HepG2 (cell line): Measurements from ENCODE around the gene MFAP3L. TPM values are rescaled to one million over a fixed set of nuclear protein-coding genes. Genes with fewer than 3 reads are reported as not detected.

Source experiments
- ARHGAP35 ChIP-seq: sonication (generic); formaldehyde crosslinking; IDR thresholded peaks from 2 replicates; pipeline ENCODE4 v1.9.0; 2022; ENCODE audit warnings: mild to moderate bottlenecking, inconsistent platforms, moderate library complexity, missing genetic modification reagents, borderline replicate concordance
- GTF2F1 ChIP-seq: fragments of 150-350 bp; IDR thresholded peaks from 2 replicates; pipeline ENCODE4 v1.6.1; 2014; ENCODE audit warnings: low read length
- HNRNPLL ChIP-seq: fragments of 200-400 bp; formaldehyde crosslinking; IDR thresholded peaks from 2 replicates; pipeline ENCODE4 v1.6.1; 2017; ENCODE audit warnings: mild to moderate bottlenecking, low read depth, low read length; ENCODE audit not compliant: poor library complexity, severe bottlenecking
- KDM5A ChIP-seq: fragments of 200-600 bp; sonication (generic); IDR thresholded peaks from 2 replicates; pipeline ENCODE4 v1.7.0; 2018; ENCODE audit warnings: antibody characterized with exemption, mild to moderate bottlenecking, low read length, borderline replicate concordance
- TBX2 ChIP-seq: sonication (generic); formaldehyde crosslinking; IDR thresholded peaks from 2 replicates; pipeline ENCODE4 v1.5.0; 2020; ENCODE audit warnings: missing genetic modification reagents, mild to moderate bottlenecking, borderline replicate concordance
- YY1 ChIP-seq: IDR thresholded peaks from 2 replicates; pipeline ENCODE4 v1.6.1; 2011; ENCODE audit warnings: low read length, low read depth, moderate library complexity, mild to moderate bottlenecking; ENCODE audit not compliant: insufficient read depth, insufficient replicate concordance
- ZNF512 ChIP-seq: sonication (generic); formaldehyde crosslinking; IDR thresholded peaks from 2 replicates; pipeline ENCODE4 v1.4.0; 2020; ENCODE audit warnings: mild to moderate bottlenecking, missing genetic modification reagents
- ZNF740 ChIP-seq: sonication (generic); formaldehyde crosslinking; IDR thresholded peaks from 2 replicates; pipeline ENCODE4 v1.4.0; 2020; ENCODE audit warnings: missing genetic modification reagents
- ZNF747 ChIP-seq: sonication (generic); formaldehyde crosslinking; IDR thresholded peaks from 2 replicates; pipeline ENCODE4 v1.8.1; 2023; ENCODE audit warnings: missing genetic modification reagents, mild to moderate bottlenecking, borderline replicate concordance
- polyA plus RNA-seq, 8 experiments: library from polyadenylated mRNA; depleted of rRNA in 3 of 8; stranded (reverse) in 7 of 8; unstranded in 1 of 8; fragments of >200 nt; fragmentation: Illumina TruSeq in 4 of 8; extraction: Trizol in 4 of 8; gene quantifications; 2 replicates each; pipeline versions ENCODE4 v1.2.1 to v1.2.3, GENCODE V29; 2011 to 2016; ENCODE audit warnings: low read depth in 4 of 8, missing spikeins in 1 of 8, mixed read lengths in 1 of 8; ENCODE audit not compliant: insufficient read depth in 1 of 8
- total RNA-seq, 5 experiments: library from RNA; depleted of rRNA; stranded (reverse); fragments of >200 nt; fragmentation: Illumina TruSeq; extraction: Trizol; gene quantifications; 2 replicates each; pipeline ENCODE4 v1.2.3, GENCODE V29; 2016; ENCODE audit warnings: low read depth in 1 of 5
- TF ChIP-seq, protein P1 (sequence below): sonication (generic); formaldehyde crosslinking; IDR thresholded peaks from 2 replicates; pipeline ENCODE4 v1.4.0; 2020; ENCODE audit warnings: missing genetic modification reagents
- TF ChIP-seq, protein P2 (sequence below): sonication (generic); formaldehyde crosslinking; IDR thresholded peaks from 2 replicates; pipeline ENCODE4 v1.4.0; 2020; ENCODE audit warnings: mild to moderate bottlenecking, missing genetic modification reagents

The MFAP3L gene
- total and polyA plus RNA-seq, 2 of the 13 experiments (the other 11 are each of a cell fraction or from before 2014, with no cell fraction given): 1.5 to 3.6 TPM

GRCh38 chr4:170026253-170027021 is at the start of gene MFAP3L (continued):
- no peak for TF ChIP-seq ARHGAP35 (CRISPR knock-in tag)
- TF ChIP-seq, protein P1, sequence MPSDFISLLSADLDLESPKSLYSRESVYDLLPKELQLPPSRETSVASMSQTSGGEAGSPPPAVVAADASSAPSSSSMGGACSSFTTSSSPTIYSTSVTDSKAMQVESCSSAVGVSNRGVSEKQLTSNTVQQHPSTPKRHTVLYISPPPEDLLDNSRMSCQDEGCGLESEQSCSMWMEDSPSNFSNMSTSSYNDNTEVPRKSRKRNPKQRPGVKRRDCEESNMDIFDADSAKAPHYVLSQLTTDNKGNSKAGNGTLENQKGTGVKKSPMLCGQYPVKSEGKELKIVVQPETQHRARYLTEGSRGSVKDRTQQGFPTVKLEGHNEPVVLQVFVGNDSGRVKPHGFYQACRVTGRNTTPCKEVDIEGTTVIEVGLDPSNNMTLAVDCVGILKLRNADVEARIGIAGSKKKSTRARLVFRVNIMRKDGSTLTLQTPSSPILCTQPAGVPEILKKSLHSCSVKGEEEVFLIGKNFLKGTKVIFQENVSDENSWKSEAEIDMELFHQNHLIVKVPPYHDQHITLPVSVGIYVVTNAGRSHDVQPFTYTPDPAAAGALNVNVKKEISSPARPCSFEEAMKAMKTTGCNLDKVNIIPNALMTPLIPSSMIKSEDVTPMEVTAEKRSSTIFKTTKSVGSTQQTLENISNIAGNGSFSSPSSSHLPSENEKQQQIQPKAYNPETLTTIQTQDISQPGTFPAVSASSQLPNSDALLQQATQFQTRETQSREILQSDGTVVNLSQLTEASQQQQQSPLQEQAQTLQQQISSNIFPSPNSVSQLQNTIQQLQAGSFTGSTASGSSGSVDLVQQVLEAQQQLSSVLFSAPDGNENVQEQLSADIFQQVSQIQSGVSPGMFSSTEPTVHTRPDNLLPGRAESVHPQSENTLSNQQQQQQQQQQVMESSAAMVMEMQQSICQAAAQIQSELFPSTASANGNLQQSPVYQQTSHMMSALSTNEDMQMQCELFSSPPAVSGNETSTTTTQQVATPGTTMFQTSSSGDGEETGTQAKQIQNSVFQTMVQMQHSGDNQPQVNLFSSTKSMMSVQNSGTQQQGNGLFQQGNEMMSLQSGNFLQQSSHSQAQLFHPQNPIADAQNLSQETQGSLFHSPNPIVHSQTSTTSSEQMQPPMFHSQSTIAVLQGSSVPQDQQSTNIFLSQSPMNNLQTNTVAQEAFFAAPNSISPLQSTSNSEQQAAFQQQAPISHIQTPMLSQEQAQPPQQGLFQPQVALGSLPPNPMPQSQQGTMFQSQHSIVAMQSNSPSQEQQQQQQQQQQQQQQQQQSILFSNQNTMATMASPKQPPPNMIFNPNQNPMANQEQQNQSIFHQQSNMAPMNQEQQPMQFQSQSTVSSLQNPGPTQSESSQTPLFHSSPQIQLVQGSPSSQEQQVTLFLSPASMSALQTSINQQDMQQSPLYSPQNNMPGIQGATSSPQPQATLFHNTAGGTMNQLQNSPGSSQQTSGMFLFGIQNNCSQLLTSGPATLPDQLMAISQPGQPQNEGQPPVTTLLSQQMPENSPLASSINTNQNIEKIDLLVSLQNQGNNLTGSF (CRISPR knock-in tag): no peak
- no peak for TF ChIP-seq TBX2 (CRISPR knock-in tag)
- TF ChIP-seq ZNF747: no peak
- TF ChIP-seq HNRNPLL: peak; percentile 97
- TF ChIP-seq, protein P2, sequence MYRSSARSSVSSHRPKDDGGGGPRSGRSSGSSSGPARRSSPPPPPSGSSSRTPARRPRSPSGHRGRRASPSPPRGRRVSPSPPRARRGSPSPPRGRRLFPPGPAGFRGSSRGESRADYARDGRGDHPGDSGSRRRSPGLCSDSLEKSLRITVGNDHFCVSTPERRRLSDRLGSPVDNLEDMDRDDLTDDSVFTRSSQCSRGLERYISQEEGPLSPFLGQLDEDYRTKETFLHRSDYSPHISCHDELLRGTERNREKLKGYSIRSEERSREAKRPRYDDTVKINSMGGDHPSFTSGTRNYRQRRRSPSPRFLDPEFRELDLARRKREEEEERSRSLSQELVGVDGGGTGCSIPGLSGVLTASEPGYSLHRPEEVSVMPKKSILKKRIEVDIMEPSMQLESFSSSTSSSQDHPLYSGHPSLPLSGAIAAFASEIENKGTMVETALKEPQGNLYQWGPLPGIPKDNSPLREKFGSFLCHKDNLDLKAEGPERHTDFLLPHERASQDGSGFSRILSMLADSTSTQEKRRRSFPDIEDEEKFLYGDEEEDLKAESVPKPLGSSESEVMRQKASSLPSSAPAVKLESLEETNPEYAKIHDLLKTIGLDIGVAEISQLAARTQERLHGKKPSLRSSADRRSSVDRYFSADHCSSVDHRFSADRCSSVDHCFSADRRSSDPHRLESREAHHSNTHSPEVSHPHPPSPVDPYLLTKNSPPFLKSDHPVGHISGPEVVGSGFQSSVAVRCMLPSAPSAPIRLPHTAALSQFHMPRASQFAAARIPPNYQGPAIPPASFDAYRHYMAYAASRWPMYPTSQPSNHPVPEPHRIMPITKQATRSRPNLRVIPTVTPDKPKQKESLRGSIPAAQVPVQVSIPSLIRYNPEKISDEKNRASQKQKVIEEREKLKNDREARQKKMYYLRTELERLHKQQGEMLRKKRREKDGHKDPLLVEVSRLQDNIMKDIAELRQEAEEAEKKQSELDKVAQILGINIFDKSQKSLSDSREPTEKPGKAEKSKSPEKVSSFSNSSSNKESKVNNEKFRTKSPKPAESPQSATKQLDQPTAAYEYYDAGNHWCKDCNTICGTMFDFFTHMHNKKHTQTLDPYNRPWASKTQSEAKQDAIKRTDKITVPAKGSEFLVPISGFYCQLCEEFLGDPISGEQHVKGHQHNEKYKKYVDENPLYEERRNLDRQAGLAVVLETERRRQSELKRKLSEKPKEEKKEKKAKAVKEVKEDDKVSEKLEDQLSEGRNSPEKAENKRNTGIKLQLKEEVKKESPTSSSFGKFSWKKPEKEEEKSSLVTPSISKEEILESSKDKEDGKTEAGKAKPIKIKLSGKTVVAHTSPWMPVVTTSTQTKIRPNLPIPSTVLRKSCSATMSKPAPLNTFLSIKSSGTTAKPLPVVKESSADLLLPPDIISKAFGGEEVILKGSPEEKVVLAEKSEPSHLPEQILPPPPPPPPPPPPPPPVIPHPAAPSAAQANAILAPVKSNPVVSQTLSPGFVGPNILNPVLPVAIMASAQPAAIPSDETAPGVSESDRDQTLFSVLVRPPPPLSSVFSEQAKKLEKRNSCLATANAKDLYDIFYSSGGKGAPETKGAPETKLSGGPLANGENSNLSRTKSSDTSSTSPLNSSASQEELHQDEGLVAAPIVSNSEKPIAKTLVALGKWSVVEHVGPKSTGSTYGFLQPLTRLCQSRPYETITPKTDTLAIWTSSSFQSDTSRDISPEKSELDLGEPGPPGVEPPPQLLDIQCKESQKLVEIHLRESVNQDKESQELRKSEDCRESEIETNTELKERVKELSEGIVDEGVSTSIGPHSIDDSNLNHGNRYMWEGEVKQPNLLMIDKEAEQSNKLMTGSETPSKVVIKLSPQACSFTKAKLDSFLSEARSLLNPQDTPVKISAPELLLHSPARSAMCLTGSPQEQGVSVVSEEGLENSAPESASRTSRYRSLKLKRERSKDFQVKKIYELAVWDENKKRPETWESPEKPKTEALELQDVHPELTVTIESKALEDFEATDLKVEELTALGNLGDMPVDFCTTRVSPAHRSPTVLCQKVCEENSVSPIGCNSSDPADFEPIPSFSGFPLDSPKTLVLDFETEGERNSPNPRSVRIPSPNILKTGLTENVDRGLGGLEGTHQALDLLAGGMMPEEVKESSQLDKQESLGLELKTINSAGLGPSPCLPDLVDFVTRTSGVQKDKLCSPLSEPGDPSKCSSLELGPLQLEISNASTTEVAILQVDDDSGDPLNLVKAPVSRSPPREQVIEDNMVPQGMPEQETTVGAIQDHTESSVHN (CRISPR knock-in tag): no peak
- TF ChIP-seq ZNF512 (CRISPR knock-in tag): no peak
- no peak for TF ChIP-seq ZNF740 (CRISPR knock-in tag)
- TF ChIP-seq GTF2F1: no peak
- TF ChIP-seq YY1: peak; percentile 80
- no peak for TF ChIP-seq KDM5A
